ENCODE data around the gene RAD51AP1.

DNA sequence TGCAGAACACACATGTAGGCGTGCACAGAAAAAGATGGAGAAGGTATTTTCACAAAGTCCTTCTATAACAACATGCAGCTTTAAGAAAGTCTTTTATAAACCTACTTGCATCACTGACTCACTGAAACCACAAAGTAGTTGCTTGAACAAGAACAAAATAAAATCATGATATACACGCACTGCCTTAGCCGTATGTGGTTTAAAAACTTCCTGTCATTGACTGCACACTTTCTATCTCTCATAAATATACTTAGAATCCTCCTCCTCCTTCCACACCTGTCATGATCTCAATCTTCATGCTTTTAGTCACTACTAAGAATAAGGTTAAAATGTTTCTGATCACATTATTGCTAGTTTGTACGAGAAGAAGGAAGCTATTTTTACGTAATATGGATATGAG lies 31.8 kb upstream of the RAD51AP1 start:
- no peak for TF ChIP-seq GATA2 (IDR thresholded peaks at IDR 0.05; ENCODE audit: low read depth, low read length)
- TF ChIP-seq GATA3 (IDR thresholded peaks at IDR 0.05; ENCODE audit: low read depth, low read length), result no peak
